Activated CD8-positive, alpha-beta memory T cell treated with anti-CD3 and anti-CD28 coated beads, Interleukin-2, amount 50 U/mL, for 4 hours (primary cell): ENCODE results near the gene MSL2.
"Not testable (repeated sequence)": the region's sequence is repeated elsewhere in the genome, so short reads cannot be mapped to it uniquely, and the experiment has no call there.

Experiments used
- DNase-seq: peaks from one replicate; pipeline ENCODE4 v3.0.0-alpha.2; 2020

Gene MSL2

GRCh38 chr3:136141291-136141785 is 54.8 kb downstream of the MSL2 start:
- DNase-seq: no peak

- DNase-seq: no peak
Observed at GRCh38 chr3:136136454-136136853, 59.7 kb downstream of the MSL2 start.

- DNase-seq: no peak
Observed at GRCh38 chr3:136135039-136135802, 60.9 kb downstream of the MSL2 start.

- DNase-seq: no peak
Observed at GRCh38 chr3:136134091-136134490, 62.0 kb downstream of the MSL2 start.

GRCh38 chr3:136131647-136132046 is 64.5 kb downstream of the MSL2 start:
- DNase-seq: not testable (repeated sequence)

- no peak for DNase-seq
Observed at GRCh38 chr3:136122006-136122405, 74.1 kb downstream of the MSL2 start.

GRCh38 chr3:136120373-136121348 is 75.5 kb downstream of the MSL2 start:
- DNase-seq: no peak

GRCh38 chr3:136119783-136120182 is 76.4 kb downstream of the MSL2 start:
- DNase-seq: not testable (repeated sequence)

- DNase-seq: not testable (repeated sequence)
Observed at GRCh38 chr3:136119332-136119731, 76.8 kb downstream of the MSL2 start.

GRCh38 chr3:136114421-136114820 is 81.7 kb downstream of the MSL2 start:
- DNase-seq: no peak

- no peak for DNase-seq
Observed at GRCh38 chr3:136110481-136110880, 85.7 kb downstream of the MSL2 start.

- no peak for DNase-seq
Observed at GRCh38 chr3:136109499-136109898, 86.6 kb downstream of the MSL2 start.

GRCh38 chr3:136106101-136106500 is 90.0 kb downstream of the MSL2 start:
- DNase-seq: no peak

- no peak for DNase-seq
Observed at GRCh38 chr3:136105044-136105443, 91.1 kb downstream of the MSL2 start.
